ENCODE measurements around the gene AKAP4.

AKAP4 gene

DNA sequence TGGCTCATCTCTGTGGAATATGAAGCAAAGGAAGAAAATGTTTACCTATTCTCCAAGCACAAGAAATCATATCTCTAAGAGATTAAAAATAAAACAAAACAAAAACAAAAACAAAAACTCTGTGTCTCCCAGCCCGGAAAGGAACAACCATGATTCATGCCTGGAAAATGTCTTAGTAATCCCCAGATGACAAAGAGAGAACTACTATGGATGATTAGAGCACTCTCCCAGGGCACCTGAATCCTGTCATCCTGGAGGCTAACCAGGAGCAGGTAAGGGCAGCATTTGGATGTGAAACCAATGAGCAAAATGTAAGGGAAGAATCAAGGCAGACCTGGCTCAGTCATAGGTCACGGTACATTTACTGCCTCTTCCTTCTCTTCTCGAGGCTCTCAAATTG lies 1.7 kb upstream of the AKAP4 start:
- Histone ChIP-seq H2BK15ac (ENCODE audit: low read length) (no peak overlapping the region), H3K14ac (ENCODE audit: low read length) (no peak overlapping the region), H3K9me3 (replicated peaks in 1 of 2; ENCODE audit: control insufficient read depth in 2 of 2, insufficient read depth in 1 of 2, low read depth in 1 of 2, low read length in 2 of 2) (no peaks in the 10 kb centered on the region), H3K4me2 (ENCODE audit: insufficient read depth, low read length, poor library complexity, severe bottlenecking) (no peak overlapping the region), H2BK12ac (ENCODE audit: low read length) (no peak overlapping the region), H3K23ac (ENCODE audit: low read depth, low read length, poor library complexity) (no peak overlapping the region), H2AFZ (ENCODE audit: low read length) (peak overlapping the region; percentile 59), H2BK5ac (ENCODE audit: low read length) (no peak overlapping the region), H3K27ac (replicated peaks; ENCODE audit: low read length) (no peak overlapping the region), H3K4ac (ENCODE audit: low read length) (no peak overlapping the region), H4K8ac (ENCODE audit: low read depth, low read length) (no peak overlapping the region), H3K18ac (ENCODE audit: low read length) (no peak overlapping the region), H2AK5ac (ENCODE audit: low read depth, low read length) (no peak overlapping the region), H2BK120ac (ENCODE audit: low read depth, low read length) (no peak overlapping the region), H3K4me3 (ENCODE audit: low read length in 2 of 2) (no peak overlapping the region), H3K9ac (ENCODE audit: low read depth, low read length, poor library complexity) (no peak overlapping the region), H4K91ac (ENCODE audit: low read depth, low read length, poor library complexity) (no peak overlapping the region), H3K79me1 (ENCODE audit: low read depth, low read length) (no peaks in the 10 kb centered on the region), H3K36me3 (replicated peaks in 1 of 2; ENCODE audit: control insufficient read depth in 2 of 2, insufficient read depth in 2 of 2, low read length in 2 of 2) (no peaks in the 10 kb centered on the region), H3K4me1 (ENCODE audit: control insufficient read depth in 2 of 2, insufficient read depth in 1 of 2, low read depth in 1 of 2, low read length in 2 of 2) (no peaks in the 10 kb centered on the region), H3K27me3 (ENCODE audit: control insufficient read depth in 3 of 3, insufficient read depth in 3 of 3, low read depth in 1 of 3, low read length in 3 of 3) (no peaks in the 10 kb centered on the region)
- no CpG with 5 or more reads among the region's 3 CpGs for WGBS, 2 donors (ENCODE audit: extremely low coverage in 2 of 2, insufficient read length in 2 of 2, insufficient replicate concordance in 1 of 2)
- no peak for DNase-seq (ENCODE audit: low spot score)

- Histone ChIP-seq H3K14ac (ENCODE audit: low read length) (no peak overlapping the region), H3K4me3 (ENCODE audit: low read length in 2 of 2) (no peak overlapping the region), H2BK12ac (ENCODE audit: low read length) (no peak overlapping the region), H4K91ac (ENCODE audit: low read depth, low read length, poor library complexity) (no peak overlapping the region), H3K4me1 (ENCODE audit: control insufficient read depth in 2 of 2, insufficient read depth in 1 of 2, low read depth in 1 of 2, low read length in 2 of 2) (no peaks in the 10 kb centered on the region), H3K79me1 (ENCODE audit: low read depth, low read length) (no peaks in the 10 kb centered on the region), H3K9ac (ENCODE audit: low read depth, low read length, poor library complexity) (no peak overlapping the region), H3K23ac (ENCODE audit: low read depth, low read length, poor library complexity) (no peak overlapping the region), H3K4ac (ENCODE audit: low read length) (no peak overlapping the region), H2BK5ac (ENCODE audit: low read length) (no peak overlapping the region), H3K27ac (replicated peaks; ENCODE audit: low read length) (no peak overlapping the region), H3K4me2 (ENCODE audit: insufficient read depth, low read length, poor library complexity, severe bottlenecking) (no peak overlapping the region), H3K36me3 (replicated peaks in 1 of 2; ENCODE audit: control insufficient read depth in 2 of 2, insufficient read depth in 2 of 2, low read length in 2 of 2) (no peaks in the 10 kb centered on the region), H3K27me3 (ENCODE audit: control insufficient read depth in 3 of 3, insufficient read depth in 3 of 3, low read depth in 1 of 3, low read length in 3 of 3) (no peaks in the 10 kb centered on the region), H3K18ac (ENCODE audit: low read length) (no peak overlapping the region), H2AK5ac (ENCODE audit: low read depth, low read length) (no peak overlapping the region), H2BK15ac (ENCODE audit: low read length) (no peak overlapping the region), H2AFZ (ENCODE audit: low read length) (no peak overlapping the region), H2BK120ac (ENCODE audit: low read depth, low read length) (no peak overlapping the region), H3K9me3 (replicated peaks in 1 of 2; ENCODE audit: control insufficient read depth in 2 of 2, insufficient read depth in 1 of 2, low read depth in 1 of 2, low read length in 2 of 2) (no peaks in the 10 kb centered on the region), H4K8ac (ENCODE audit: low read depth, low read length) (no peak overlapping the region)
- no peak for DNase-seq (ENCODE audit: low spot score)
- no CpG with 5 or more reads among the region's 4 CpGs for WGBS, 2 donors (ENCODE audit: extremely low coverage in 2 of 2, insufficient read length in 2 of 2, insufficient replicate concordance in 1 of 2)
These were observed 2.5 kb downstream of the AKAP4 start for GRCh38 chrX:50198348-50198747.

- H3K27ac ChIP-seq (replicated peaks; ENCODE audit: low read length) = no peak overlapping the region
- H2BK12ac ChIP-seq (ENCODE audit: low read length) = no peak overlapping the region
- no peak overlapping the region for H3K4ac ChIP-seq (ENCODE audit: low read length)
- H4K8ac ChIP-seq (ENCODE audit: low read depth, low read length) = no peak overlapping the region
- no peak overlapping the region for H2BK5ac ChIP-seq (ENCODE audit: low read length)
- H3K79me1 ChIP-seq (ENCODE audit: low read depth, low read length) = no peaks in the 10 kb centered on the region
- peak overlapping the region; percentile 21 for H2AFZ ChIP-seq (ENCODE audit: low read length)
- H2AK5ac ChIP-seq (ENCODE audit: low read depth, low read length) = no peak overlapping the region
- H3K4me3 ChIP-seq (ENCODE audit: low read length in 2 of 2) = no peak overlapping the region
- no peak overlapping the region for H2BK15ac ChIP-seq (ENCODE audit: low read length)
- no peak overlapping the region for H3K18ac ChIP-seq (ENCODE audit: low read length)
- H3K27me3 ChIP-seq (ENCODE audit: control insufficient read depth in 3 of 3, insufficient read depth in 3 of 3, low read depth in 1 of 3, low read length in 3 of 3) = no peaks in the 10 kb centered on the region
- no peak overlapping the region for H3K23ac ChIP-seq (ENCODE audit: low read depth, low read length, poor library complexity)
- no CpG with 5 or more reads among the region's 9 CpGs for WGBS, 2 donors (ENCODE audit: extremely low coverage in 2 of 2, insufficient read length in 2 of 2, insufficient replicate concordance in 1 of 2)
- H3K14ac ChIP-seq (ENCODE audit: low read length) = no peak overlapping the region
- H2BK120ac ChIP-seq (ENCODE audit: low read depth, low read length) = no peak overlapping the region
- H3K9ac ChIP-seq (ENCODE audit: low read depth, low read length, poor library complexity) = no peak overlapping the region
- no peaks in the 10 kb centered on the region for H3K36me3 ChIP-seq (replicated peaks in 1 of 2; ENCODE audit: control insufficient read depth in 2 of 2, insufficient read depth in 2 of 2, low read length in 2 of 2)
- H3K4me1 ChIP-seq (ENCODE audit: control insufficient read depth in 2 of 2, insufficient read depth in 1 of 2, low read depth in 1 of 2, low read length in 2 of 2) = peaks cover 2 to 14% of the 10 kb centered on the region in 2 donors
- no peak for DNase-seq (ENCODE audit: low spot score)
- H3K4me2 ChIP-seq (ENCODE audit: insufficient read depth, low read length, poor library complexity, severe bottlenecking) = peak overlapping the region; percentile 11
- H3K9me3 ChIP-seq (replicated peaks in 1 of 2; ENCODE audit: control insufficient read depth in 2 of 2, insufficient read depth in 1 of 2, low read depth in 1 of 2, low read length in 2 of 2) = no peaks in the 10 kb centered on the region
- H4K91ac ChIP-seq (ENCODE audit: low read depth, low read length, poor library complexity) = no peak overlapping the region
These were observed 11.8 kb downstream of the AKAP4 start for GRCh38 chrX:50188859-50189600.

GRCh38 chrX:50183891-50184290 lies 16.9 kb downstream of the AKAP4 start:
- no peak overlapping the region for H2BK120ac ChIP-seq (ENCODE audit: low read depth, low read length)
- H3K27me3 ChIP-seq (ENCODE audit: control insufficient read depth in 3 of 3, insufficient read depth in 3 of 3, low read depth in 1 of 3, low read length in 3 of 3) = no peaks in the 10 kb centered on the region
- H3K4me1 ChIP-seq (ENCODE audit: control insufficient read depth in 2 of 2, insufficient read depth in 1 of 2, low read depth in 1 of 2, low read length in 2 of 2) = peaks cover 0 to 14% of the 10 kb centered on the region in 2 donors
- H3K18ac ChIP-seq (ENCODE audit: low read length) = no peak overlapping the region
- DNase-seq (ENCODE audit: low spot score) = no peak
- no peak overlapping the region for H3K4me3 ChIP-seq (ENCODE audit: low read length in 2 of 2)
- H4K91ac ChIP-seq (ENCODE audit: low read depth, low read length, poor library complexity) = no peak overlapping the region
- H2BK12ac ChIP-seq (ENCODE audit: low read length) = no peak overlapping the region
- no peak overlapping the region for H2AFZ ChIP-seq (ENCODE audit: low read length)
- H3K9me3 ChIP-seq (replicated peaks in 1 of 2; ENCODE audit: control insufficient read depth in 2 of 2, insufficient read depth in 1 of 2, low read depth in 1 of 2, low read length in 2 of 2) = no peaks in the 10 kb centered on the region
- H2BK5ac ChIP-seq (ENCODE audit: low read length) = no peak overlapping the region
- H2AK5ac ChIP-seq (ENCODE audit: low read depth, low read length) = no peak overlapping the region
- no peak overlapping the region for H3K23ac ChIP-seq (ENCODE audit: low read depth, low read length, poor library complexity)
- H3K4ac ChIP-seq (ENCODE audit: low read length) = no peak overlapping the region
- WGBS, 2 donors (ENCODE audit: extremely low coverage in 2 of 2, insufficient read length in 2 of 2, insufficient replicate concordance in 1 of 2) = no CpG with 5 or more reads among the region's 3 CpGs
- no peak overlapping the region for H4K8ac ChIP-seq (ENCODE audit: low read depth, low read length)
- H3K9ac ChIP-seq (ENCODE audit: low read depth, low read length, poor library complexity) = no peak overlapping the region
- H3K79me1 ChIP-seq (ENCODE audit: low read depth, low read length) = no peaks in the 10 kb centered on the region
- H2BK15ac ChIP-seq (ENCODE audit: low read length) = no peak overlapping the region
- no peak overlapping the region for H3K14ac ChIP-seq (ENCODE audit: low read length)
- no peak overlapping the region for H3K27ac ChIP-seq (replicated peaks; ENCODE audit: low read length)
- no peak overlapping the region for H3K4me2 ChIP-seq (ENCODE audit: insufficient read depth, low read length, poor library complexity, severe bottlenecking)
- no peaks in the 10 kb centered on the region for H3K36me3 ChIP-seq (replicated peaks in 1 of 2; ENCODE audit: control insufficient read depth in 2 of 2, insufficient read depth in 2 of 2, low read length in 2 of 2)
